ENCODE data around the gene LAMTOR5.
A peak's percentile ranks its signal among the peaks of the same experiment; 100 is the strongest.
"Not testable (repeated sequence)": the region's sequence is repeated elsewhere in the genome, so short reads cannot be mapped to it uniquely, and the experiment has no call there.

Gene LAMTOR5

DNA sequence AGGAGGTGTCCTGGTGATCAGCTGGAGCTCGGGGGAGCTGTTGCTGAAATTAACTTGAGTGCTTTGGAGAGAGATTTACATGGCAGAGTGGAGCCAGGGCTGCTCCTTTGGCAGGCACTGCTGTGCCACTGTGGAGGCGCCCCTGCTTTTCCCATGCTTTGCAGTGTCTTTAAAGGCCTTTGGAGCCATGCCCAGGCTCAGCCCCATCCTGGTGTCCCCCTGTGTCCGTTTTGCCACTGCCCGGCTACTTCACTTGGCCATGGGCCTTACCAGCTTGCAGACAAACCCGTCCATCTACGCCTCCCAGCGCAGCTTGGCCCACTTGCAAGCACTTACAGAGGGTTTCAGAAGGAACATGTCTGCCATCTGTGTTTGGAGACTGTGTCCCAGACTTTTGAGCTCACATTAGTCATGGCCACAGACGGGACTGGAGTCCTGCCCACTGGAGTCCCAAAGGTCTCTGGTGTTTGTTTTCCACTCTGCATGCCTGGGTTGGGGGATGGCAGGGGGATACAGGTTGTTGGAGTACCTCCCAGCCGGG is 18.2 kb upstream of the LAMTOR5 start:
- no peak for DNase-seq

DNA sequence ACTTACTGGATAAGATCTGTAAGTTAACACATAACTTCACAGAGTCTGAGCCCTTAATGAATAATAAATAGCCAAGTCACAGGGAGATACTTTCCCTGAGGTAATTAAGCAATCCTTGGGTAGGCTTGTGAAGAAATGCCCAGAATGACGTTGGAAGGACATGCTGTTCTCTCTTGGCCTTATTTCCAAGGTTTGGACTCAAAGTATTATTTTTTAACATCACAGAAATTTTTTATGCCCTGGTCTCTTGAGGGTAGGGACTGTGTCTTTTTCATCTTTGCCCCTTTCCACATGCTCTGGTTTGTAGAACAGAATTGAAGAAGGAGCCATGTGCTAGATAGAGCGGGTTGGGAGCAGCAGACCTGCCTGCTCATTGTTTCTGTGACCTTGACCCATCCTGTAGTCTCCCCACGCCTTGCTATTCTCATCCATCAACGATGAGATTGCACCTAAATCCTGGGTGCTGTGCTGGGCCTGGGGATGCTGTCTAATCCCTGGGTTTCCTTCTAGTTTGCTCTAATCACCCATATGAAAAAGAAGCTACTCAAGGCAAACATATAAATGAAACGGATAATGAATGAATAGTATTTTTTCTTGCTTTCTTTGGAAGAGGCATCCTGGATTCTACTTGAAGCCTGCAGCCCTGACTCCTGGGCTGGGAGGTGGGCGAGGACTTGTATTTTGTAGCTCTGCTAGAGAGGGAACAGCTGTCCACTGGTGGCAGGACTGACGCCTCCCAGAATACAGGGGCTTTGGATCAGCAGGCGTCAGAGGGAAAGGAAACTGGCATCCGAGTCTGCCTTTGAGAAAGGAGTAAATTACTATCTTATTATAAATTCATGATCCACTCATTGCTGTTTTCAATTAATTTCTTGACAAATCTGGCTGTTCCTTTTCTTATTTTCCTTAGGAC is 17.5 kb upstream of the LAMTOR5 start:
- no peak for DNase-seq

GRCh38 chr1:110420874-110421793 is 13.6 kb upstream of the LAMTOR5 start:
- DNase-seq = no peak

- no peak for DNase-seq
Measured at GRCh38 chr1:110420023-110420662, 12.6 kb upstream of the LAMTOR5 start.

DNA sequence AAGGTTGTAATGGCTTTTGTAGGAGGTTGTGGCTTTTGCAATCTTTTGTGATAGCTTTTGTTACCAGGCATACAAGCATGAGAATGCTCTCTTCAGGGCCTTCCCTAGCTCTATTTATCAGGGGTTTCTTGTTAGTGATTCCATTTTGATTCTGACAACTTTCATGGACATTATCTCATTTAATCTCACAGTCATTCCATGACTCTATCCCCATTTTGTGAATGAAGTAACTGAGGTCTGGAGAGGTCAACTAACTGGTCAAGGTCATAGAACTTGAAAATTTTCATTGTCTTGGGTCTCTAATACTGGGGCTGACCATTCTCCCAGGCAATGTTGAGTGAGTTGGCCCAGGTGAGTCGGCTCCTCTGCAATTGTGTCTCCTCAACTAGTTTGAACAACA is 11.2 kb upstream of the LAMTOR5 start:
- DNase-seq = no peak

- DNase-seq = not testable (repeated sequence)
Measured at GRCh38 chr1:110413045-110413444, 5.6 kb upstream of the LAMTOR5 start.

DNA sequence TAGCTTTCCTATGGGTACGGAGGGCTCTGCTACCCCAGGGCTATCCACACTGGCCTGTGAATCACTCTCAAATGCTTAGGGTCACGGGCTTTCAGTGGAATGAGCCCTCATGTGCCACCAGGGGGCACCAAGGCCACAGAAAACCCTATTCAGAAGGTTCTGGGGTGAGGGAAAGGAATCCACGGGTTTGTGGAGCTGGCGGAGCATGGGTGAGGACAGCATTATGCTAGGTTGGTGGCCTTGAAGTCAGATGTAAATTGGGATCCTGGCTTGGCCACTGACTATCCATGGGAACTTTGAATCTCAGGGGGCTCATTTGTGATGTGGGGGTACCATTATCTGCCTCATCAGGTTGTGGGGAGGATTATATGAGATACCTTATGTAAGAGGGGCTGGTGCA is 5.1 kb upstream of the LAMTOR5 start:
- DNase-seq = peak; percentile 4

DNA sequence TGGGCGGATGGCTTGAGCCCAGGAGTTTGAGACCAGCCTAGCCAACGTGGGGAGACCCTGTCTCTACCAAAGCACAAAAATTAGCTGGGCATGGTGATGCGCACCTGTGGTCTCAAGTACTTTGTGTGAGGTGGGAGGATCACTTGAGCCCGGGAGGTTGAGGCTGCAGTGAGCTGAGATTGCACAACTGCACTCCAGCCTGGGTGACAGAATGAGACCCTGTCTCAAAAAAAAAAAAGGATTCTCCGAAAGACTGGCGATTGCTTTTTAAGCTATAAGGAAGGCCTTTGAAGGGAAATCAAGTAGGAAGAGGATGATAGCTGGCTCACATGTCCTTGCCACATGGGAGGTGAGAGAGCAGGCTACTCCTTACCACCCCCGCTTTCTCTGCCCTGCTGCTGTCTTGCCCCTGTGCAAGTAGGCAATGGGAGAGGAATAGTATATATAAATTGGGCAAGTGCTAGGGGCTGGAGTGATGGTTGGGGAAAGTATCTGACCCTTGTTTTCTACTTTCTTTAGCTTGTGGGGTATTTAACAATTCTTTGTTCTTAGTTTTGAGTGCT is 3.8 kb upstream of the LAMTOR5 start:
- no peak for DNase-seq

DNA sequence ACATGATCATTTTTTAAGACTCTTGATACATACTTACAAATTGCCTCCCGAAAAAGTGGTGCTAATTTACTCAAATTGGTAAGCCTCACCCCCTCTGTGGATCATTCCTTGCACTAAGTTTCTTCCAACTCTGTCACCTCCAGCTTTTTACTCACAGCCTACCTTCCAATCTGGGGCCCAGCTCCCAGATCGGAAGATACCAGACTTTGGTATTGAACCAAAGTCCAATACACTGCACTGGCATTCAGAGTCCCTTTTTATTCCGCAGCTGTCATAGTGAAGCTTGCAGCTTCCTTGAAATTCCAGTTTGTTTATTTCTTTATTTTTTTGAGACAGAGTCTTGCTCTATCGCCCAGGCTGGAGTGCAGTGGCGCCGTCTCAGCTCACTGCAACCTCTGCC is 1.8 kb upstream of the LAMTOR5 start:
- no peak for DNase-seq

- no peak for DNase-seq
Measured at GRCh38 chr1:110408488-110408887, 994 bp upstream of the LAMTOR5 start.

- not testable (repeated sequence) for DNase-seq
Measured at GRCh38 chr1:110406407-110406806, 1.1 kb downstream of the LAMTOR5 start.

GRCh38 chr1:110404401-110404800 is 3.1 kb downstream of the LAMTOR5 start:
- DNase-seq = no peak

- no peak for DNase-seq
Measured at GRCh38 chr1:110403805-110404204, 3.7 kb downstream of the LAMTOR5 start.

DNA sequence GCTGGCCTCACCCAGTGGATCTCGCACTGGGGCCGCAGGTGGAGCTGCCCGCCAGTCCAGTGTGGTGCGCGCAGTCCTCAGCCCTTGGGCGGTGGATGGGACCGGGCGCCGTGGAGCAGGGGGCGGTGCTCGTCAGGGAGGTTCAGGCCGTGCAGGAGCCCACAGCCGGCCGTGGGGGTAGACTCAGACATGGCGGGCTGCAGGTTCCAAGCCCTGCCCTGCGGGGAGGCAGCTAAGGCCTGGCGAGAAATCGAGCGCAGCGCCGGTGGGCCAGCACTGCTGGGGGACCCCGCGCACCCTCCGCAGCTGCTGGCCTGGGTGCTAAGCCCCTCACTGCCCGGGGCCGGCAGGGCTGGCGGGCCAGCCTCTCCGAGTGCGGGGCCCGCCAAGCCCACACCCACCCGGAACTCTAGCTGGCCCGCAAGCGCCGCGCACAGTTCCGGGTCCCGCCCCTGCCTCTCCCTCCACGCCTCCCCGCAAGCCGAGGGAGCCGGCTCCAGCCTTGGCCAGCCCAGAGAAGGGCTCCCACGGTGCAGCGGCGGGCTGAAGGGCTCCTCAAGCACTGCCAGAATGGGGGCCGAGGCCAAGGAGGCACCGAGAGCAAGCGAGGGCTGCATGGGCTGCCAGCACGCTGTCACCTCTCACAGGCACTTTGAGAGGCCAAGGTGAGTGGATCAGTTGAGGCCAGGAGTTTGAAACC is 11.1 kb downstream of the LAMTOR5 start:
- not testable (repeated sequence) for DNase-seq

DNA sequence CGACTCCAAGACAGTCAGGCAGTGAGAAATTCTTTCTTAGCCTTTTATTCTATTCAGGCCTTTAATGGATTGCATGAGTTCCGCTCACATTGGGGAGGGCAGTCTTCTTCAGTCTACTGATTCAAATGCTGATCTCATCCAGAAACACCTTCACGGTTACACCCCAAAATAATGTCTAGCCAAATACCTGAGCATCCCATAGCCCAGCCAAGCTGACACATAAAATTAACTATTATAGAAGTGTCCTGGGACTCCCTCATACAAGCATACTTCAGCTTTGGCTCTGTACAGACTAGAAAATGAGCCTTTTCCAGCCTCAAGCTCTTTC is 13.0 kb downstream of the LAMTOR5 start:
- DNase-seq = no peak

GRCh38 chr1:110393691-110394492 is 13.6 kb downstream of the LAMTOR5 start:
- no peak for DNase-seq

- DNase-seq = no peak
Measured at GRCh38 chr1:110393286-110393685, 14.2 kb downstream of the LAMTOR5 start.

GRCh38 chr1:110390692-110391245 is 16.7 kb downstream of the LAMTOR5 start, which contains the start of gene SLC16A4:
SLC16A4 (minus strand) TSS chr1:110391026; CDS start chr1:110389323, 1,703 bp downstream.
- no peak for DNase-seq

DNA sequence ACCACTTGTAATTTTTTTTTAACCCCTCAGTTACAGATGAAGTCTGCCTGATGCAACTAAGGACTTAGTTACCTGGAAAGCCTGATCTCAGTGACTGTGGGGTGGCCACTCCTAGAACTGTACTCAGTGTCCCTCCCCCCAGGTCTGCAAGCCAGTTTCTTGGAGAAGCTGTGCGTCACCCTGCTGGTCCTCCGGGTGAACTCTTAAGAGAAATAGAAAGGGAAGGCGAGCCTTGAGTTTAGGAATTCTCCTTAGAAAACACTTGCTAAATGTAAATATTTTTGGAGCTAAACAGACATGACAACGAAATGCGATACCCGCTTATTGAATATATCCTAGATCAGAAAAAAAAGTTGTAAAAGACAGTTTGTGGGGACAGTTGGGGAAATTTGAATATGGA is 17.4 kb downstream of the LAMTOR5 start:
- DNase-seq = no peak

- no peak for DNase-seq
Measured at GRCh38 chr1:110387048-110387754, 20.3 kb downstream of the LAMTOR5 start.
